ENCODE measurements around the gene PPP3CA. TPM values are rescaled to one million over a fixed set of nuclear protein-coding genes. Genes with fewer than 3 reads are reported as not detected.

Gene PPP3CA
- total and polyA plus RNA-seq, 2 donors from 2014 or later = 6.9 to 31.5 TPM

GRCh38 chr4:101259876-101260275 is 87.5 kb downstream of the PPP3CA start:
- intact Hi-C loops (cut with DNase I) = no loop called here
- FAIRE-seq = no peak
- H3K4me3 ChIP-seq (ENCODE audit: low read length in 3 of 3) = no peak overlapping the region

GRCh38 chr4:101258883-101259282 is 88.4 kb downstream of the PPP3CA start:
- Histone ChIP-seq H3K4me3 (ENCODE audit: low read length in 3 of 3) (no peak overlapping the region), H3K4me1 (ENCODE audit: control insufficient read depth in 2 of 3, insufficient read depth in 2 of 3, low read depth in 1 of 3, low read length in 3 of 3) (peaks cover 0 to 4% (median 0%) of the 10 kb centered on the region in 3 donors), H3K27me3 (ENCODE audit: control insufficient read depth, insufficient read depth, low read length) (no peaks in the 10 kb centered on the region), H3K9ac (ENCODE audit: low read length in 3 of 3) (no peak overlapping the region), H3K27ac (ENCODE audit: low read depth in 2 of 2, low read length in 2 of 2) (no peak overlapping the region), H3K36me3 (ENCODE audit: control insufficient read depth in 2 of 3, insufficient read depth in 3 of 3, low read length in 3 of 3) (no peaks in the 10 kb centered on the region), H3K9me3 (ENCODE audit: control insufficient read depth in 2 of 3, insufficient read depth in 1 of 3, low read length in 3 of 3) (no peaks in the 10 kb centered on the region)
- intact Hi-C loops (cut with DNase I) = no loop called here
- TF ChIP-seq CTCF (IDR thresholded peaks at IDR 0.05; ENCODE audit: borderline replicate concordance, extremely low read depth, insufficient read depth) = no peak
- FAIRE-seq (no peak), DNase-seq (no peak)

More at GRCh38 chr4:101259876-101260275, 87.5 kb downstream of the PPP3CA start:
- DNase-seq = no peak
- Histone ChIP-seq H3K4me1 (ENCODE audit: control insufficient read depth in 2 of 3, insufficient read depth in 2 of 3, low read depth in 1 of 3, low read length in 3 of 3) (peaks cover 0 to 4% (median 0%) of the 10 kb centered on the region in 3 donors), H3K9me3 (ENCODE audit: control insufficient read depth in 2 of 3, insufficient read depth in 1 of 3, low read length in 3 of 3) (no peaks in the 10 kb centered on the region), H3K36me3 (ENCODE audit: control insufficient read depth in 2 of 3, insufficient read depth in 3 of 3, low read length in 3 of 3) (no peaks in the 10 kb centered on the region), H3K27me3 (ENCODE audit: control insufficient read depth, insufficient read depth, low read length) (no peaks in the 10 kb centered on the region), H3K27ac (ENCODE audit: low read depth in 2 of 2, low read length in 2 of 2) (no peak overlapping the region), H3K9ac (ENCODE audit: low read length in 3 of 3) (no peak overlapping the region)
- no peak for TF ChIP-seq CTCF (IDR thresholded peaks at IDR 0.05; ENCODE audit: borderline replicate concordance, extremely low read depth, insufficient read depth)

DNA sequence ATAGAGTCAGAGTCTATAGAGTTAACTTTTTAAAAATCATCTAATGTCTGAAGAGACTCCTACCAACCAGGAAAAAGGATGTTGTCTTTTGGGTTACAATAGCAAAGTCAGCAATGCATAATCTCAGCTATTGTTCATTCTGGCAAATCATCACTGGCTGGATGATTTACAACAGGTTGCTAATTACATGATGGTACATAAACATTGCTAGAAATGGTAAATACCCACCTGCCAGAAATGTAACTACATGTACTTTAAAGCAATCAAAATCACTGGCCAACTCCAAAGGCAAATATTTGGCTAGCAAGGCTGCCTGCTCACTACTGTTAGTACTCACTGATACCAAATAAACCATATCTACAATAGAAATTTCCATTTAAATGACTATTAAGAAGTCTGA is 91.1 kb downstream of the PPP3CA start:
- Histone ChIP-seq H3K4me3 (ENCODE audit: low read length in 3 of 3) (no peak overlapping the region), H3K27ac (ENCODE audit: low read depth in 2 of 2, low read length in 2 of 2) (no peak overlapping the region), H3K36me3 (ENCODE audit: control insufficient read depth in 2 of 3, insufficient read depth in 3 of 3, low read length in 3 of 3) (no peaks in the 10 kb centered on the region), H3K4me1 (ENCODE audit: control insufficient read depth in 2 of 3, insufficient read depth in 2 of 3, low read depth in 1 of 3, low read length in 3 of 3) (no peaks in the 10 kb centered on the region), H3K9me3 (ENCODE audit: control insufficient read depth in 2 of 3, insufficient read depth in 1 of 3, low read length in 3 of 3) (no peaks in the 10 kb centered on the region), H3K27me3 (ENCODE audit: control insufficient read depth, insufficient read depth, low read length) (no peaks in the 10 kb centered on the region), H3K9ac (ENCODE audit: low read length in 3 of 3) (no peak overlapping the region)
- DNase-seq = peak in 1 of 5 donors; percentile 38
- intact Hi-C loops (cut with DNase I) = no loop called here
- TF ChIP-seq CTCF (IDR thresholded peaks at IDR 0.05; ENCODE audit: borderline replicate concordance, extremely low read depth, insufficient read depth) = no peak
- no peak for FAIRE-seq

DNA sequence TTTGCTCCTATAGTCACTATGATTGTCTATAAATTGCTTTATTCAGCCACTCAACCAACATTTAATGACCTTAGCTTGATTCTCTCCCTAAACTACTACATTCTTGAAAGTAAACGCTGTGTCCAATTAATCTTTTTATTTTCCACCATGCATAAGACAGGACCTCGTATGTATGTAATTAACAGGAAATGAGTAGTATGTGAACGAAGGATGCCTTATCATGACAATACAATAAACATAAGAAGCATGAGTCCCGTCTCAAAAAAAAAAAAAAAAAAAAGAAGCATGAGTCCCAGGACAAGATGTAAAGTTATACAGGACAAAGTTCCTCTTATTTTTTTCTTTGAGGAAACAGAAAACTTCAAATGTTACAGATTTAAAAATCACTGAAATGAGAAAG is 92.5 kb downstream of the PPP3CA start:
- FAIRE-seq (no peak), DNase-seq (no peak)
- TF ChIP-seq CTCF (IDR thresholded peaks at IDR 0.05; ENCODE audit: borderline replicate concordance, extremely low read depth, insufficient read depth) = no peak
- H3K27ac ChIP-seq (ENCODE audit: low read depth in 2 of 2, low read length in 2 of 2) = no peak overlapping the region
- H3K27me3 ChIP-seq (ENCODE audit: control insufficient read depth, insufficient read depth, low read length) = no peaks in the 10 kb centered on the region
- H3K4me3 ChIP-seq (ENCODE audit: low read length in 3 of 3) = no peak overlapping the region
- H3K36me3 ChIP-seq (ENCODE audit: control insufficient read depth in 2 of 3, insufficient read depth in 3 of 3, low read length in 3 of 3) = no peaks in the 10 kb centered on the region
- no peaks in the 10 kb centered on the region for H3K4me1 ChIP-seq (ENCODE audit: control insufficient read depth in 2 of 3, insufficient read depth in 2 of 3, low read depth in 1 of 3, low read length in 3 of 3)
- intact Hi-C loops (cut with DNase I) = no loop called here
- H3K9me3 ChIP-seq (ENCODE audit: control insufficient read depth in 2 of 3, insufficient read depth in 1 of 3, low read length in 3 of 3) = no peaks in the 10 kb centered on the region
- no peak overlapping the region for H3K9ac ChIP-seq (ENCODE audit: low read length in 3 of 3)
